Stimulated activated naive CD8-positive, alpha-beta T cell treated with anti-CD3 and anti-CD28 coated beads, Interleukin-15, Interleukin-2, amounts not matched to agents 100 U/mL and 50 U/mL, for 24 hours (primary cell): Measurements from ENCODE around the gene ST6GAL2.

Source experiments
- ATAC-seq: fragments of 150-1000 bp; cut with Tn5 transposase; one replicate; pipeline ENCODE4 v1.10.0; 2021
- DNase-seq: peaks from one replicate; pipeline ENCODE4 v3.0.0; 2021

The ST6GAL2 gene

GRCh38 chr2:106827158-106827557 lies 58.8 kb downstream of the ST6GAL2 start:
- DNase-seq: no peak
- ATAC-seq: no peak

DNA sequence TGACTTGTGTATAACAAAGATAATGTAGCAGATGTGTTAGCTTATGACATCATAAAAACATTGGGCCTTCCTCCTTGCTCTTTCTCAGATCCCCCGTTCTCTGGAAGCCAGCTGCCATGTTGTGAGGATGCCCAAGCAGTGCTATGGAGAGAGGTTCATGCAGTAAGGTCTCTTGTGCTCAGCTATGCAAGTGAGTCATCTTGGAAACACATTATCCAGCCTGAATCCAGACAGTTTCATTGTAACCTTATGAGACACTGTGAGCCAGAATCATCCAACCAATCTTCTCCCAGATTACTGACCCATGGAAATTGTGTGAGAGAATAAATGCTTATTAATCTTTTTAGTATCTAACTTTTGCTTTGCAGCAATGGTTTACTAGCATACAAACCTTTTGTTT lies 60.8 kb downstream of the ST6GAL2 start:
- no peak for ATAC-seq
- no peak for DNase-seq

- ATAC-seq: no peak
- DNase-seq: no peak
Observed at GRCh38 chr2:106816974-106817373, 69.0 kb downstream of the ST6GAL2 start.

DNA sequence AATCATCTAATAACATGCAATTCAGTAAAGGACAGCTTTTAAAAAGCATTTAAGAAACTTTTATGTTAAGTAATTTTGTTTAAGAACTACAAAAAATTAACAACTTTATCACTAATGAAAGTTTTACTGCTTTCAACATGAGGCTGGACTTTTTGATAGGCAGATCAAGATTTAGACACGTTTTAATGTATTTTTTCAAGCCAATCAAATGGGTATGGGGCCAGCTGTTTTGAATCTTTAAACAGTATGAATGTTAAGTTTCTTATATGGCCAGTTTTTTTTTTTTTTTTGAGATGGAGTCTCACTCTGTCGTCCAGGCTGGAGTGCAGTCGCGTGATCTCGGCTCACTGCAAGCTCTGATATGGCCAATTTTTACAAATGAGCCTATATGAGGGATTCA lies 73.1 kb downstream of the ST6GAL2 start:
- DNase-seq: no peak

DNA sequence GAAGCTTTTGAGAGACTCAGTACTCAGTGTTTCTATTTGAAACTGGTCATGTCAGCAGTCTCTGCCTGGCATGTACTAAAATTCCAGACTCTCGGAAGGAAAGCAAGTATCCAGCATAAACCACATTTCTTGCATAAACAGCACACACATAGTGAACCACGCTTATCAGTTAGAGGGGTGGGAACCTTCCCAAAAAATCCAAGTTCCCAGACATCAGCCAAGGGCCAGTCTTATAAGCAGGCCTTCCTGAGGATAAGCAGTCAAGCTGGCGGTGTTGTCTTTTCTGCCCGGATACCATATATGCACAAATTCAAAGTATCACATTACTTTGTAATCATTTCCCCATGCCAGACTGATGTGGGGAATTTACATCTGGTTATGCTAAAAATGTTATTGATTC lies 73.6 kb downstream of the ST6GAL2 start:
- ATAC-seq (no peak), DNase-seq (no peak)

More for the DNA sequence above, 73.1 kb downstream of the ST6GAL2 start:
- no peak for ATAC-seq

- DNase-seq (no peak), ATAC-seq (no peak)
Observed at GRCh38 chr2:106805716-106806115, 80.3 kb downstream of the ST6GAL2 start.

GRCh38 chr2:106804161-106804560 lies 81.8 kb downstream of the ST6GAL2 start:
- DNase-seq (no peak), ATAC-seq (no peak)

DNA sequence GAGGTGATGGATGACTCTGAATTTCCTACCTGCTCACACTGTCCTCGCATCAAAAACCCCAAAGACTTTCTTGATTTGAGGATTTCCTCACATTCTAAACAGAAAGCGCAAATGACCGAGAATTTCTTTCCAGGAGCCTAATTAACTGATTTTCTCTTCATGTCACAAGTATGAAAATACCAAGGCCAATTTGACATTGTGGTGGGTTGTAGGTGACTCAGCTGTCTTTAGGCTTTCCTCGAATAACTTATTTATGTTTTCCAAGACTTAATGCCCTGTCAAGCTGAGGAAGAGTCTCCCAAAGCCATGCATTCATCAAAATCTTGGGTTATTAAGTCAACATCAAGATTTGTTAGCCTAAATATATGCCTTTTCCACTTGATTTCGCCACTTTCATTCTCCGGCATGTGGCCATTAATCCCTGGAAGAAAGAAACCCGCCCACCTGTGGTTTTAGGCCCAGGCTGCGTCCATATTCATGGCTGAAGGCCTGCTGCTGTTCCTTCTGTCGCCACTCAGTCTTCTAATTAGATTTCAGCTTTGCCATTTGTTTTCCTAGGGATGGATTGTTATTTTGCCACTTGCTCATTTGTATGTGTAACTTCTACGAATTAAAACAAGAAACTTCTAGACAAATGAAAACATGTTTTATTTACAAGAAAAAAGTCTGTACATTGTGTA lies 84.9 kb downstream of the ST6GAL2 start:
- DNase-seq: no peak
- ATAC-seq: no peak

- ATAC-seq: no peak
- no peak for DNase-seq
Observed at GRCh38 chr2:106800180-106800579, 85.8 kb downstream of the ST6GAL2 start.

DNA sequence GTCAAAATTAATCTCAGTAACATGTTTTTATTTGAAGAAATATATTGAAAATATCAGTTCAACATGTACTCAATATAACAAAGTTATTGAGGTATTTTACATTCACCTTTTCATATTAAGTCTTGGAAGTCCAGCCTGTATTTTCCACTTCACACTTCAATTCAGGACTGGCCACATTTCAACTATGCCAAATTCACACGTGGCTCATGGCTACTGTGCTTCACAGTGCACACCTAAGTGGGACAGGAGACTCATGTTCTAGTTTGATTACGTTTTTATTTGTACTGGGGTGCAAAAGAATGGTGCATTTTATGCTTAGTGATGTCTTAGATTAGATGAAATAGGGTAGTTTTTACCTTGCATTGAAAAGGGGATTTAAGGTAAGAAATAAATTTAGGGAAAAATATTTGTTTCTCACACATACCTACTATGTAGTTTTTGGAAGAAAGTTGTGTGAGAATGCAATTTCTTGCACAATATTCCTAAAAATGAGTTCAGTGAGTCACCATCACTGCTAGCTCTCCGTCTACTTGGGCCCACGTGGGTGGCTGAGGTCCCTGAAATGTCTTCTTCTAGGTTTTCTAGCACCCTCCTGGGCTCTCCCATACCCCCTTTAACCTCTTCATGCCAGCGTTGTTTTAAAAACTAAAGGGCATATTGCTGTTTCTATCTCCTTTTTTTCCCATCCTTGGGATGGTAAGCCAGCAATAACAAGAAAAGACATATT lies 87.0 kb downstream of the ST6GAL2 start:
- ATAC-seq: no peak

GRCh38 chr2:106797494-106797893 lies 88.5 kb downstream of the ST6GAL2 start:
- no peak for DNase-seq
- ATAC-seq: no peak

More for the DNA sequence above, 87.0 kb downstream of the ST6GAL2 start:
- no peak for DNase-seq

DNA sequence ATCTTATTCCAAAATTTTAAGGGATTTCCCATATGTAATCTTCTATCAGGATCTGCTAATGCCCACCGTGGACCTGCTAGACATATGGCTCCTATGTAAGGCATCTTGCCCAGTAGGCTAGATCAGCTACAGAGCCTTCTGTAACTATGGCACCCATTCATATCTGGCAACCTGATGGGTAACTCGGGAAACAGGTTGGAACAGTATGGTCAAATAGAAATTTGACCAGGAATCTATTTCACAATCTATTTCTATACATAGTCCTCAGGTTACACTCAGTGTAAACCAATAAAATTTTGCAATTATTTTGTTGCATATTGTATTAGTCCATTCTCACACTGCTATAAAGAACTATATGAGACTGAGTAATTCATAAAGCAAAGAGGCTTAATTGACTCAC lies 93.3 kb downstream of the ST6GAL2 start:
- no peak for DNase-seq
- no peak for ATAC-seq

GRCh38 chr2:106789185-106789584 lies 96.8 kb downstream of the ST6GAL2 start:
- no peak for ATAC-seq
- no peak for DNase-seq

DNA sequence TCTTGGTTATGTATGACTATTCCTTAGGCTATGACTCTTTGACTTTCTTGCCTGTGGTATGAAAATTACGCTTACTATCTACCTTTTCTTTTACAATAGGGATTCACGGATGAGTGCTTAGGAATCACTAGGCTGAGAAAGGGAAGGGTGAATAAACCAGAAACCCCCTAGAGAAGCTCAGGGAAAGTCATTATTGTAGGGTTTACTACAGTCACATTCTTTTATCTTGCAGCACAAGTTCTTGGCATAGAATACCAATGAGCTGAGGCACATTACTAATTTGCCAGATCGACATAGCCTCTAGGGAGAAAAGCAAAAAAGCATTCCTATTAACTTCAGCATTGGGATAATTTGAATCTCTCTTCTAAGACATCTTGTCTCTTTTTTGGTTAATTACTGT lies 103.3 kb downstream of the ST6GAL2 start:
- ATAC-seq (no peak), DNase-seq (no peak)

DNA sequence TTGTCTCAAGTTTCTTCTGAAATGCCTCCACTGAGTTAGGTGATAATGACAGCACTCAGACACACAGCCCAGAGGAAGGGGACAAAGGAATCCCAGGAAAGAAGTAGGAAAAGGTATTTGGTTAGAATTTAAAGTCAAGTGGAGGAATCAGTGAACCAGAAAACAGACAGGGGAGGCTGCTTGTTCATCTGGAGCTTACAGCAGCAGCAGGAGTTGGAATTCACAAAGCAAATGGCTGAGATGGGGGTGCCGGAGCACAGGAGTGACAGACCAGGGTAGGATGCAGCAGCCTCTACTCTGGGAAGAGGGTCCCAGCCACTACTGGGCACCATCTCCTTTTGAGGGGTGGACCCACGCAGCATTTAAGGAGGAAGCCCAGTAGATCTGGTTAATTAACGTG lies 104.8 kb downstream of the ST6GAL2 start:
- no peak for DNase-seq

DNA sequence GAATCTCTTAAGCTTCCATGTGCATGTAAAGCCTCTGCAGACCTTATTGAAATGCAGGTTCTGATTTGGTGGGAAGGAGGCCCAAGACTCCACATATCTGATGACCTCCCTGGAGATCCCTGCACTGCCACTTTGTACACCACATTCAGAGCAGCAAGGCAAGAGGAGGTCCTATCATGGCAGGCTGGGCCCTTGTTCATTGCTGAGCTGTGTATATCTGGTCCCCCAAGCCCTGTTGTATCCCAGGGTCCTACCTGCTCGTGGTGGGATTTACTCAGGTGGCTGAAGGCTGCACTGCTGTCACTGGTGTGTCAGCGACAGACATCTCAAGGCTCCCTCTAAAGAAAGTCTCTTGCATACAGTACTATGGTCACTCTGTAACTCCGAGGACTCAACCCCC lies 114.2 kb downstream of the ST6GAL2 start:
- DNase-seq (no peak), ATAC-seq (no peak)

More for the DNA sequence above, 104.8 kb downstream of the ST6GAL2 start:
- ATAC-seq: no peak

GRCh38 chr2:106770986-106771385 lies 115.0 kb downstream of the ST6GAL2 start:
- ATAC-seq: no peak
- DNase-seq: no peak

DNA sequence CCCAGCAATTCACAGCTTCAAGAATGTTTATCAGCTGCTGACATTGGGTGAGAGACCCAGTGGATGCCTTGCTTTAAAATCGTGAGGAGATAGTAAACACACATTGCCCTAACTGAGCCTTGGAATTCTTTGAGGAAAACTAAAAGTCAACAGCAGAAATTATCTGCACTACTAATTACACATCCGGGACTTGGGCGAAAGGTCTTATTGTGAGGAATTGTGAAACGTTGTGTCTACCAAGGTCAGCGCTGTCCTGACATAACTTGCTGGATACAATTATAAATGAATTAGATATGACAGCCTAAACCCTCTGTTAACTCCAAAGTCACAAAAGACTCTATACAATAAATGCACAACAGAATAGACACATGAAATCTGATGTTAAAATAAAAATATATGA lies 121.4 kb downstream of the ST6GAL2 start:
- DNase-seq: no peak
- ATAC-seq: no peak

DNA sequence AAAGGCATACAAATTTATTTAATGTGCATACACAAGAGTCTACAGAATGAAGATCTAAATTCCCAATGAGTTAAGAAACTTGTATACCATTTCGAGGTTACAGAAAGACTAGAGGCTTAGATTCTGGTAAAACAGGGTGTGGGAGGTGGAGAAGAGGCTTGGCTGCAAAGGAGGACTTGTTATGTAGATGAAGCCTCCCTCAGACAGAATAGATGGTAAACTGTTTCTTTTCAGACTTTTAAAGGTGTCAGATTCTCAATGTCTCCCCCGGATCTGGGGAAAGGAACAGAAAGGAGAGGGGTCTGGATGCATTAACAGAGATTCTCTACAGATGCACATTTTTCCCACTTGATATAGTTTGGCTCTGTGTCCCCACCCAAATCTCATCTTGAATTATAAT lies 126.0 kb downstream of the ST6GAL2 start:
- DNase-seq: no peak
- ATAC-seq: no peak

DNA sequence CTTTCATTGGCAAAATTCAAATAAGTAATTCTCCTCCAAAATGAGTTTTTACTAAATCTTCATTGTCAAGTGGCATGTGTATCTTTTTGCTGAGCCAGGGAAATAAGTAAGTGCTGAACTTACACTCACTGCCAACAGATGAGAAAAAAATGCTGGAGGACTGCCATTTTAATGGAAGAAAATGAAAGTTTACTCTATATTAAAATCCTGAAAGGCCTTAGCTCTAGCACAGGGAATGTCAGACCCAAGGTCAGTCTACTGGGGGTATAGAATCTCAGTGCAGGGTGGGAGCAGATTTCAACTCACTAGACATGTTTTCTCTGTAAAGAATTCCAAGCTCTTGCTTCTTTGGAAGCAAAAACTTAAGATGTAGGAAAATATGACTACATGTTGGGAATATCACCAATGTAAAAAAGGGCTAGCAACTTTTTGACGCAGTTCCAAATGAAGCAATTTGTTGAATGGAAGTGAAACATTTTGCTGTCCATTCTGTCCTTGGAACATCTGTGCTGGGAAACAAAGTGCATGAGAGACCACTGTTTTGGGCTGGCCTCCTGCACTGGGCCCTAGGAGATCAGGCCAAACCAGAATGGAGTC lies 127.0 kb downstream of the ST6GAL2 start:
- ATAC-seq (no peak), DNase-seq (no peak)
